NCI-H2107 treated with DMSO at 0.1 percent for 48 hours (cell line): ENCODE measurements around the gene JPH2.

Experiments used
- DNase-seq: peaks from one replicate; lab custom pipeline; 2025; ENCODE audit not compliant: unreplicated experiment; lab: John Stamatoyannopoulos, UW

JPH2 gene

DNA sequence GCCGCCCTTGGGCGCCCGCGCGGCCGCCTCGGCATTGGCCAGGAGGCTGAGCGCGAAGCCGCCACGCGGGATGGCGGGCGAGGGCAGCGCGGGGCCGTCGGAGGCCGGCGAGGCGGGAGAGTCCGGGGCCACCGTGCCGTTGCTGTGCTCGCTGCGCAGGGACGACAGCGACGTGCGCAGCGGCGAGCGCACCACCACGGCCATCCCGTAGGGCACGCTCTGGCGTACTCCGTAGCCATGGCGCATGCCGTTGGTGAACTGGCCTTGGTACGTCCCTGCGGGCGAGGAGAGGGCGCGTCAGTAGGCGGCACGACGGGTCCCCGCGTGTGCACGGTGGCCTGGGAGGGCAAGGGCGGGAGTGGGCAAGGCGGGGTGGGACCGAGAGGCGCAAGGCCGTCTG is 26.9 kb downstream of the JPH2 start:
- DNase-seq = no peak

DNA sequence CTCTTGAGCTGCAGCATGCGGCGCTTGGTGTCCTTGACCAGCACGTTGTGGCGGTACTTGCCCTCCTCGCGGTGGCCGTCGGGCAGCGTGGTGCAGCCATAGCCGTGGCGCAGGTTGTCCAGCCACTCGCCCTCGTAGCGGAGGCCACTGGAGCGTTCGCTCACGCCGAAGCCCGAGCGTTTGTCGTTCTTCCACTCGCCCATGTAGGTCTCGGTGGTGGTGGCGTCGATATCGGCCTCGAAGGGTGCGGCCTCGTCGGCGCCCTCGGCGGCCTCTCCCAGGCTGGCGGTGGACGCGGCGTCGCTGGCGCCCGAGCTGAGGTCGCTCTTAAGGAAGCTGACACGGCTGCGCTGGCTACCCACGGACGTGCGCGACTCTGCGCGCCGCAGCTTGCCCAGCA is 27.3 kb downstream of the JPH2 start:
- DNase-seq = no peak

DNA sequence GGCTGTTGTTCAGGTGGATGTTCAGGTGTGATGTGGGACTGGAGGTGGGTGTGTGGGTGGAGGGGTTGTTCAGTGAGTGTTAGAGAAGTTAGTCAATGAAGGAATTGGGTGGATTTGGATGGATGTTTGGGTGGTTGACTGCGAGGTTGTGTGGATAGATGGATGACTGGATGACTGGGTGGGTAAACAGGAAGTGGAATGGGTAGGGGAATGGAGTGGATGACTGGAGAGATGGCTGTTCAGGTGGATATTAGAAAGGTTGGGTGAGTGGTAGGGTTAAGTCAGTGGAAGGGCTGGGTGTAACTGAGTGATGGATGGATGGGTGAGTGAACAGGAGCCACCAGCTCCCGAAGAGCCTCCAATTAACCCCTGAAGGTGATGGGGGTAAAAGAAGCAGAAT is 27.9 kb downstream of the JPH2 start:
- DNase-seq = no peak

DNA sequence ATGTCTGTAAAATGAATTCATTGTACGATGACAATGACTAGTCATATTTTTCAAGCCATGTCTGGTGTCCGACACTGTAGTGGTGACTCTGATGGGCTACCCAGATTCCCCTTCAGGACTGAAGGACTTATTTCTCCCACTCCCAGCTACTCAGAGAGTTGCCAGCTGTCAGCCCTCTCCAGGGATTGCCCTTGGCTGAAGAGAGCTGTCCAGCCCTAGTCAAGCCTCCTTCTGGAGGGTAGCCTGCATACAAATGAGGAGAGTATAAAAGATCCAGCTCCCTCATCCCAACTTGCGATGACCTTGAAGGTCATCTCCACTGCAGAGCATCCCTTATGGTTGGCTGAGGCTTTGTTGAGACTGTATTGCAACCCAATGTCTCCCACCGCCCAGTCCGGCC is 29.9 kb downstream of the JPH2 start:
- DNase-seq = no peak

DNA sequence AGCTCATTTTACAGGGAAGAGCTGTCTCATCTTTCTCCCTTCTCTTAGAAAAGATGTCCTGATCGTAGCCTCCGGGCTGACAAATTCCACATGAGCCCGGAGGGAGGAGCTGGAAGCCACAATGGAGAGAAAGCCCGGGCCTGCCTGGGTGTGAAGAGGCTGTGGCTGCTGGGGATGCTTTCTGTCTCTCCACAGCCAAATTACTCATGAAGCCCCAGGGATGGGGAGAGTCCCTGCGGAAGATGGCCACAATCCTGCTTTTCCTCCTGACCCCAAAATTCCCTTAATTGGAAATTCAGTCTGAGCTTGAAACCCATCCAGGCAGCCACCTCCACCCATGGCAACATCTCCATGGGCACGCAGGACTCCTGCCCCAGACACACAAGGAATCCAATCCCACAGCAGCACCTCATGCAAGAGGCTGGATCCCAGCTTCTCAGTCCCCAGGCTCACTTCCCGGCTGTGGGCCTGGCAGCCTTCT is 32.4 kb downstream of the JPH2 start:
- no peak for DNase-seq

DNA sequence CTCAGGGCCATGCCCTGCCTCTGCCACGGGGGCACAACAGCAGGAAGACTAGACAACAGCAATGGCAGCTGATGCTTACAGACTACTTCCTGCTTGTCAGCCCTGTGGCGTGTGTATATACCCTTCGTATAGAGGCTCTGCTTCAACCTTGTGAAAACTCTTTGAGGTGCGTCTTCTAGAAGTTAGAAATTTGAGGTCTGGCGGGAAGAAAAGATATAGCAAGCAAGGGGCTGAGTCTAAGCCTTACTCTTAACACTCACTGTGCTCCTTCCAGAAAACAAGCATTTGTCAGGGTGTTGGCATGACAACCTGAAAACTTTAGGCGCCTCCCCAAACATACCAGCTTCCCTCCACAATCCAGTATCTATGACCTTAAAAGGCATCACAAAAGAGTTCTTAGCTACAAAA is 33.3 kb downstream of the JPH2 start:
- DNase-seq = no peak

DNA sequence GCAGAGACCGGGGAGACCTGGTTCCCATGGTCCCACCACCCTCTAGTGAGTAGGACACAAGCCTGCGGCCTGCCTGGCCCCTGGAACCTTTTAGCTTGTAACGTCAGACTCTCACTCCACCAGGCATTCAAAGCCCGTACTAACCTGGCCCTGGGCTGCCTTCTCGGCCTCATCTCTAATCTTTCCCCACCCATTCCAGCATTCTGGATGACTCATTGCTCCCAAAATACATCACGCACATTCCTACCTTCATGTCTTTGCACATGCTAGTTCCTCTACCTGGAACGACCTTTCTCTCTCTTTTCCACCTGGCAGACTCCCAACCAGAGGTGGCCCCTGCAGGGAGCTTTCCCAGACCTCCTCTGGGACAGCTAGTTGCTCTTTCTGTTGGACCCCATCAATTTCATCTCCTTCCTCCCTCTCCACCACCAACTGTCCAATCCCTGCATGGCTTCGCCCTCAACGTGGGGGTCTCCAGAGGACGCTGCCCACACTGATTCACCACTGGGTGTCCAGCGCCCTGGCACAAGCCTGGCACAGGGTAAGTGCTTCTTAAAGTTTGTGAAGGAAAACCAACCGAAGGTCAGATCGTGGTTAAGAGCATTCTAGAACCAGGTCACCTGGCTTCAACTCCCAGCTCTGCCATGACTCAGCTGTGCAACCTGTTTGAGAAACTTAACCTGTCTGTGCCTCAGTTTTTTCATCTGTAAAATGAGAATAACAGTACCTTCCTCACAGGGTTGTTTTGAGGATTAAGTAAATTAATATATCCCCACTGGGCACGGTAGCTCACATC is 35.2 kb downstream of the JPH2 start:
- DNase-seq = no peak

DNA sequence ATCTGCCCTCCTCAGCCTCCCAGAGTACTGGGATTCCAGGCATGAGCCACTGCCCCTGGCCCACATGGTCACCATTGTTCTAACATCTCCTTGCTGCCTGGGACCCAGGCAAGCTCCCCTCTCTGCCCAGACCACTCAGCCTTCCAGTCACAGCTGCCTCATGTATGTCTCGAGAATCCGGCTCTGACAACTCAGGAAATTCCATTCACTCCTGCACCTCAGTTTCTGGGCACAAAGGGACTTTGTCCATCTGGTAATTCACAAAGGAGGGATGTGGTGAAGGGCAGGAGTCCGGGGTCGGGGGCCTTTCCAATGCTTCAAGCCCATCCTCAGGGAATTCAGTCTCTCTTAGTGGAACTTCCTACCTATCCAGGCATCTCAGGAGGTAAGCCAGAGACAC is 40.7 kb downstream of the JPH2 start:
- DNase-seq = no peak

DNA sequence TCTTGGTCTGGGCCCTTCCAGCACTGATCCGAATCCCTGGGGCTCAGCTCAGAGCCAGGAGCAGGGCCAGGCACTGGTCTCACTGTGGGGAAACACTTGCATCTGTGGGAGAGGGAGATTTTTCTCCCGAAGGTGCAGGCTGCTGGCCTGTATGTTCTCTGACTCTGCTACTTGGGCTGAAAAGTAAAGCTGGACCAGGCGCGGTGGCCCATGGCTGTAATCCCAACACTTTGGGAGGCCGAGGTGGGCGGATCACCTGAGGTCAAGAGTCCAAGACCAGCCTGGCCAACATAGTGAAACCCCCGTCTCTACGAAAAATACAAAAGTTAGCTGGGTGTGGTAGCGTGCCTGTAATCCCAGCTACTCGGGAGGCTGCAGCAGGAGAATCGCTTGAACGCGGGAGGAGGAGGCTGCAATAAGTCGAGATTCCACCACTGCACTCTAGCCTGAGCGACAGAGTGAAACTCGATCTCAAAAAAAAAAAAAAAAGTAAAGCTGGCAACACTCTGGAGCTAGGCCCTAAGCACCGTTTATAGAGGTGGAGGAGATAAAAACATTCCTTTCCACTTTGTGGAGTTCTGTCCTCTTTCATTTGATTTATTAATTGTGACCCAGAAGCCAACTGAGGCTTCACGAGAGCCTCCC is 41.7 kb downstream of the JPH2 start:
- DNase-seq = no peak

DNA sequence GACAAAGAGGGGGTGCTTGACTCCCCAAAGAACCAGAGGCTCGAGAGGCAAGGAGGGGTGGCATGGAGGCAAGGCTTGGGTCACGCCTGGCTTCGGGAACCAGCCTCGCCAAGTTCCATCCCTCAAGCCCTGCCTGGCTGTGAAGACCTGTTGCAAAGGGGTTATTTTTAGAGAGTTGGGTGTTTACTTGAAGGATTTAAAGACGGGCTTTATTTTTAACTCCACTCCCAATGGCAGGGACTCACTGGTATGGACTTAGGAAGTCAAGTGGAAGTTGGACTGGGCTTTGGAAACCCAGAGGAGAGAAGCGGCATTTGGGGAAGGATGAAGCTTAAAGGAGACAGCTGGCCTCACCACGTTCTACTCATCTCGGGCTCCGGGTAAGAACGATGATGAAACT is 43.1 kb downstream of the JPH2 start:
- DNase-seq = no peak

DNA sequence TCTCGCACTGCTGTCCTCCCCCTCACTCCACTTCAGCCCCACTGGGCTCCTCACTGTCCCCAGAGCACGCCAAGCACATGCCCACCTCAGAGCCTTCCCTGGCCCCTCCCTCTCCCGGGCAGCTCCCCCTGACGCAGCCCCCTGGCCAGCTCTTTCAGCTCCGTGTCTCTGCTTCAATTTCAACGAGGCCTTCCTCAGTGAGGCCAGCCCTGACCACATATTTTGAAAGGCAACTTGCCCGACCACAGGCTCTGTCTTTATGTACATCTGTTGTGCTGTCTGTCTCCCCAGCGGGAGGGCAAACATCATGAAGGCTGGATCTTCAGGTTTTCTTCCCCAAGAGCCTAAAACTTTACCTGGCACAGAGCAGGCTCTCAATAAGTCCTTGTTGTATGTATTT is 44.6 kb downstream of the JPH2 start:
- DNase-seq = no peak

DNA sequence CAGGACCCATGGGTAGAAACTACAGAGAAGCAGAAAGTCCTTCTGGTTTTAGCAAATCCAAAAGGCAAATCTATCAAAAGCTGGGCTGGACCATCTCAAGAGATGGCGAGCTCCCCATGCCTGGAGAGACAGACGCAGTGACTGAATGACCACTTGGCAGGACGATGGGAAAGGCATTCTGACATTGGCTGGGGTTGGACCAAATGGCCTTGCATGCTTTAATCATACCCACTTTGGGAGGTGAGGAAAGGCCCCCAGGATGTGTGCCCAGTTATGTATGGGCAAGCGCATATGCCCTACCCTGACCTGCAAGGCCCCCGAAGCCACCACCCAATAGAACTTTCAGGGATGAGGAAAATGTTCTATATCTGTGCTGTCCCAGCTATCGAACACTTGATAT is 45.1 kb downstream of the JPH2 start:
- no peak for DNase-seq

DNA sequence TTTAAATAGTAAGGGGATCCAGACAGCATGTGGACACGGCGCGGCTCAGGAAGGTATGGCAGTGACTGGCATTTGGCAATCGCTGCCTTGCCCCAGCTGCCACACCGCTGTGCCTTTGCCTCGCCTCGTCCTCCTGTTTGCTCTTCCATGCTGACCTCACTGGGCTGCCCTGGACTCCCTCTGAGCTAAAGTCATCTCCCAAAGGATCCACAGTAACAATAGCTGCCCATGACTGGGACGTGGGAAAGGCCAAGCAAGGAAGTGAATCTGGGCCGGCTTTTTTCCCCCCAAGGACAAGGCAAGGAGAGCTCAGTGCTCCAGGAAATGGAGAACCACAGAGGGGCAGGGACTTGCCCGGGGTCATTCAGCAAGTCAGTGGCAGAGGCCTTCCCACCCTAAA is 48.1 kb downstream of the JPH2 start:
- no peak for DNase-seq

DNA sequence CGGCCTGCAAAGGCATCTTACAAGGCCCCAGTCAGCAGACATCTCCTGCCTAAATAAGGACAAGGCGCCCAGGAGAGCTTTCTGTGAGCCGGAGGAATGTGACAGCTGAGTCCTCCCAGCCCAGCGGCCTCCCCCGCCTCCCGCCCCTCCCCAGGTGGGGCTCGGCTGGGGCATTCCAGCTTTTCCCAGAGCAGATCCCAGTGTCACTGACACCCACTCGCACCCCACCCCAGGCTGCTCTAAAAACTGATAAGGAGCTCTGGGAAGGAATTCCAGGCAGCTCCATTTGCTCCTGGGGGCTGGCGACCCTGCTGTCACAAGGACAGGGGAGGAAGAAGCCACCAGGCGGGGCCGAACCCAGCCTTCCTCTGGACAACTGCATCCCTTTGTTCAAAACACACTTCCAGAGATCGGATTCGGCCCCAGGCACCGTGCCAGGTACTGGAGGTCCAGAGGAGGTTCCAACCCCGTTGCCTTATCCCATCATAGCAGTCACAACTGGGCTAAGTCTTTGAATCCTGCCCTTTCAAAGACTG is 49.7 kb downstream of the JPH2 start:
- no peak for DNase-seq

DNA sequence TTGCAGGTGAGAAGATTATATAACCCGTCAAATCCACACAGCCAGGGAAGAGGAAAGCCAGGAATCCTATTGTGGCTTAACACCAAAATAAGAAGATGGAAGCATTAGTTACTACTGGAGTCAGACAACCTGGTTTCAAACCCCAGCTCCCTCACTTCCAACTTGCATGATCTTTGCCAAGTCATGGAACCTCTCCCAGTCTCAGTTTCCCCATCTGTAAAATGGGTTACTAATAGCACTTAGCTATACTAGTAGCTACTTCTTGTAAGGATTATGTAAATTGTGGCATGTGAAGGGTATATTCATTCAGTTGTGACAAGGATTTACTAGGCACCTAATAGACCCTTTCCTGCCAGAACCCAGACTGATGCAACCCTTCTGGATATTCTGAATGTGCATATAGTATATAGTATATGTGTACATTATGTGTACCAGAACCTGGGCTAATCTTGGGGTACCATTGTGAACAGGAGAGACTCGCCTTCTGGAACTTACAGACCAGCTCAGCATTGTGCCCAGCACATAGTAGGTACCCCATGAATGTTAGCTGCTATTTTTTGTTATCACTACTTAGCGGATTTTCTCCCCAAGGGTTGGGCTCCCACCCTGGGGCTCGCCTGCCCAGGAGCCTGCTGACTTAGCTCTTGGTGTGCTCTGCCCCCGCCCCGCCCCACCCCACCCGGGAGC is 50.3 kb downstream of the JPH2 start:
- no peak for DNase-seq

DNA sequence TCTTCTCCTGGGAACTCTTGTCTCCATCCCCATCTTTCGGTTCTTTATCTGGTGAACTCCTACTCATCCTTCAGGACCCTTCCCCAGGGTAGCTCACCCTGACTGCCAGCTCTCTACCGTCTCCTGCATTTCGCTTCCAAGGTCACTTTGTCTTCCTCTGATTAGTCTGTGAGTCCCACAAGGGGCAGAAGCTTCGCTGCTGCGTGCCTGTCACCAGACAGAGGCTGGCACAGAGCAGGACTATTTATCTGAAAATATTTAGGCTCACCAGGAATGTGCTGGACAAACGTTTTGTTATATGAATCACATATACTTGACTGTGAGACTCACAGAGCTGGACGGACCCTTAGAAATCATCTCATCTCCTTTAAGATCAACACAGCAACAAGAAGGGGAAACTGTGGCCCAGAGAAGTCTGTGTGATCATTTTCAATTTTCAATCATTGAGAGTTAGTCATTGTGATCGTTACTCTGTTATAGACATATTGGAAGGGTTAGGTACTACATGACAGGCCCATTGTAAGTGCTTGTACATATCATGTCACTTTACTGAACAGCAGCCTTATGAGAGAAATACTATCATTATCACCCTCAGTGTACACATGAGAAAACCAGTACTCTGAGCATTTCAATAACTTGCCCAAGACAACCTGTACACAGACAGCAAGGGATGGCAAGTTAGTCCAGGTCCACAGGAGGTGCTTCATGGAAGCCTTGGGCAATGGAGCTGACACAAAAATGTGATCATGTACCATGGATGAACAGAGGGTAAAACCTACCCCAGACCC is 51.4 kb downstream of the JPH2 start:
- no peak for DNase-seq

DNA sequence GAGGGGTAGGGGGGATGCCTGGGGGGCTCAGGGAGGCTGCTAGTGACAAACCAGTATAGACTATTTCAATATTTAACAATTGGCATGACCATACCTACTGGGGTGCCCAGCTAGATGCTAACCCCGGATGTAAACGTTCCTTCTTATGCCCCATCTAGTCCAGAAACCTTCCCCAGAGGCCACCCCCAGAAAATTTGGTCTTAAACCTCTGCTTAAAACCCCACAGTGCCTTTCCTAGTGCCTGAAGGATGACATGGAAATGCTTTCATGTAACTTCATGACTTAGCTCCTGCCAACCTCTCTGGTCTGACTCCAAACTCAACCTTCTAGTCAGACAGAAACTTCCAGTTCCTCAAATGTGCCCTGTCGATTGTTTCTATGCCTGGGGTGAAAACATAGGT is 52.0 kb downstream of the JPH2 start:
- no peak for DNase-seq

DNA sequence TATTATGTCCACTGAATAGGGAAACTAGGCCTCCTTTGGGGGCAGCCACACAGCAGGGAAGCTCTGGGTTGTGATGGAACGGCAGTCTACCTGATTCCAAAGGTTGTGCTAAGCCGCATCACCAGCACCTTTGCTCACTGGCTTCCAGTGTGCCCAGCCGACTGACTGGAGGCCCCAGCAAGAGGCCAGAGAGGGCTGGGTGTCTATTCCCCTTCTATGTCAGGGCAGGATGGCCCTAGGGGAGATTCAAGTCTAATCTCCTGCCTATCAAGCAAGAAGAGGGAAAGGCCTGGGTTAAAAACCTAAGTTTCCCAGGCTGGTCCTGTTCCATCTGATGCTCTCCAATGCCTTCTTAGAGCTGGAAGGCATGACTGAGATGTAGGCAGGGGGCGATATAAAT is 53.6 kb downstream of the JPH2 start:
- no peak for DNase-seq

DNA sequence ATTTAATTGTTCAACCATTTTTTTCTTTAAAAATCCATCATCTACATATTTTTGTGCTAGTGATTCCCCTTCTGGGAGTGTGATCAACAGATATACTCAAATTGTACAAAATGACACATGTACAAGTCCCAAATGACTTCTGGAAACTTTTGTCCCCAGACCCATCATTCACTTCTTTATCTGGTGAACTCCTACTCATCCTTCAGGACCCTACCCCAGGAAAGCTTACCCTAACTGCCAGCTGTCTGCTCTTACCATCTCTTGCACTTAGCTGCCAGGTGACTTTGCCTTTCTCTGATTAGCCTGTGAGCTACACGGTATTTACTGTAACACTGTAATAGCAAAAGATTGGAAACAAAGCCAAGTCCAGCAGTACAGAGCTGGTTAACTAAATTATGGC is 55.3 kb downstream of the JPH2 start:
- DNase-seq = no peak

DNA sequence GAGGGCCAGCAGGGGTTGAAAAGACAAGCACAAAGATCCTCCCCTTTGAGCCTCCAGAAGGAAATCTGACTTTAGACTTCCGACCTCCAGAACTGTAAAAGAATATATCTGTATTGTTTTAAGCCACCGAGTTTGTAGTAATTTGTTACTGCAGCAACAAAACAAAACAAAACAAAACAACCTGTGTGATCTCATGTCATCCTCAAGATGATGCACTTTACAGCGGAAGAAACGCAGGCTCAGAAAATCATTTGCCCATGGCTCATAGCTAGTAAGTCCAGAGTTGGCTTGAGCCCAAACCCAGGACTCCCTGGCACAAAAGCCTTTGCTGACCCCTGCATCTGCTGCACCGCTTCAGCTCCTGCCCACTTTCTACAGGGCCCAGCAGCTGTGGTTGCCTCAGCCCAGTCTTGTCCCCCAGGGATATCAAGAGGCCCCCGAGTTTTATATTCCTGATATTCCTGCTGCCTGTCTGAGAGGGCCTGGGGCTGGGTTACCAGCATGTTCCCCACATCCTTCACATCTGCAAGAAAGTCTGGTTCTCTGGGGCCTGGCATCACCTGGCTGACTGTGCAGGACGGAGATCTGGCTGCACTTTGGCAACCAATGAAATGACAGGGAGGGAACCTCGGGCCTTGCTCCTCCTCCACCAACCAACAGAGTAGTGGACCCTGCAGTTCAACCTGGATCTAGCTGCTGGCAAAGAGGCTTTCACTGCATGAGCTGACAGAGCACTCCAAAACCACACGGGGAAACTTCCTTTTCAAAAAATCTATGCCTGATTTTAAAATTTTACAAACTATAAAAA is 56.9 kb downstream of the JPH2 start:
- DNase-seq = no peak
